ENCODE measurements around the gene CASP12. TPM values are rescaled to one million over a fixed set of nuclear protein-coding genes. Genes with fewer than 3 reads are reported as not detected.

CASP12 gene
- total RNA-seq, 4 donors from 2014 or later, result 0.64 to 1.1 (median 0.84) TPM; not detected in 1

- no peak for DNase-seq (ENCODE audit: low spot score in 2 of 2)
- TF ChIP-seq POLR2A (IDR thresholded peaks at IDR 0.05), result no peak
- TF ChIP-seq, protein P1, sequence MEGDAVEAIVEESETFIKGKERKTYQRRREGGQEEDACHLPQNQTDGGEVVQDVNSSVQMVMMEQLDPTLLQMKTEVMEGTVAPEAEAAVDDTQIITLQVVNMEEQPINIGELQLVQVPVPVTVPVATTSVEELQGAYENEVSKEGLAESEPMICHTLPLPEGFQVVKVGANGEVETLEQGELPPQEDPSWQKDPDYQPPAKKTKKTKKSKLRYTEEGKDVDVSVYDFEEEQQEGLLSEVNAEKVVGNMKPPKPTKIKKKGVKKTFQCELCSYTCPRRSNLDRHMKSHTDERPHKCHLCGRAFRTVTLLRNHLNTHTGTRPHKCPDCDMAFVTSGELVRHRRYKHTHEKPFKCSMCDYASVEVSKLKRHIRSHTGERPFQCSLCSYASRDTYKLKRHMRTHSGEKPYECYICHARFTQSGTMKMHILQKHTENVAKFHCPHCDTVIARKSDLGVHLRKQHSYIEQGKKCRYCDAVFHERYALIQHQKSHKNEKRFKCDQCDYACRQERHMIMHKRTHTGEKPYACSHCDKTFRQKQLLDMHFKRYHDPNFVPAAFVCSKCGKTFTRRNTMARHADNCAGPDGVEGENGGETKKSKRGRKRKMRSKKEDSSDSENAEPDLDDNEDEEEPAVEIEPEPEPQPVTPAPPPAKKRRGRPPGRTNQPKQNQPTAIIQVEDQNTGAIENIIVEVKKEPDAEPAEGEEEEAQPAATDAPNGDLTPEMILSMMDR (IDR thresholded peaks at IDR 0.05), result no peak
- intact Hi-C loops (cut with DNase I; ENCODE audit: low total_unique reads), result no loop called here
- no peak overlapping the region for H3K4me3 ChIP-seq (ENCODE audit: low read depth, poor library complexity, severe bottlenecking)
These were observed 30.6 kb upstream of the CASP12 start for GRCh38 chr11:104928811-104929210.

DNA sequence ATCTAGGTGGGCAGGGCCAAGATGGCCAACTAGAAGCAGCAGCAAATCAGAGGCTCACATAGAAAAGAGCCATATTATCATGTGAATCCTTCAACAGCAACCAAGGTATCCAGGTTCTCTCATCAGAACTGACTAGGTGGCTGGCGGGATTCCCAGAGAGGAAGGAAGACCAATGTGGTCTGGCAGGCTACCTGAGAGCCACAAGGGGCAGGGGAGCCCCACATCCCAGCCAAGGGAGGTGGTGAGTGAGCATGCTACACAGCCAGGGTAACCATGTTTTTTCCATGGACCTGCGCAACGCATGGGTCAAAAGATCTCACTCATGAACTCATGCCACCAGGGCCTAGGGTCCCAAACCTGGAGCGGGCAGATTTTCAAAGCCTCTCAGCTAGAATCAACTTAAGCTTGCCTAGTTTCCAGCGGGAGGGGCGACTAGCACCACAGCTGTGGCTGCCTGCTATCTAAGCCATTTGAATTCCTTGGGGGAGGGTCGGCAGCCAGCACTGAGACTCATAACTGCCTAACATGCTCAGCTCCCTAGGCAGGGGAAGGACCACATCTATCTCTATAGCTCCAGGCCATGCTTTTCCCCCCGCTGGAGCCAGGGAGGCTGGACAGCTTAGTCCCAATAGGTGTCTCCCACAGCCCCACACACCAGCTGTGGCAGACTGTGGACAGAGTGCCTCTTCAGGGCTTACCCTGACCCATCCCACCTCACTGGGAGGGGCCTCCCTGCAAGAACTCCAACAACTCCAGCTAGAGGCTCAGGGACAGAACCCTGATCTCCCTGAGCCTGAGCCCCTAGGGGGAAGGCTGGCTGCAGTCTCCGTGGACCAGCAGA, 28.7 kb upstream of the CASP12 start:
- WGBS, 2 donors, result 73 to 92% methylated on average over 7 to 8 of the region's 9 CpGs
- H3K4me3 ChIP-seq (ENCODE audit: low read depth, poor library complexity, severe bottlenecking), result no peak overlapping the region
- intact Hi-C loops (cut with DNase I; ENCODE audit: low total_unique reads), result no loop called here
- TF ChIP-seq, protein P1 (IDR thresholded peaks at IDR 0.05), result no peak
- TF ChIP-seq POLR2A (IDR thresholded peaks at IDR 0.05), result no peak
- no peak for DNase-seq (ENCODE audit: low spot score in 2 of 2)

GRCh38 chr11:104925850-104926249, 27.6 kb upstream of the CASP12 start:
- intact Hi-C loops (cut with DNase I; ENCODE audit: low total_unique reads), result no loop called here
- no peak overlapping the region for H3K4me3 ChIP-seq (ENCODE audit: low read depth, poor library complexity, severe bottlenecking)
- WGBS, 2 donors, result 94 to 96% methylated on average over 6 of the region's 6 CpGs
- no peak for DNase-seq (ENCODE audit: low spot score in 2 of 2)
- TF ChIP-seq, protein P1 (IDR thresholded peaks at IDR 0.05), result no peak
- TF ChIP-seq POLR2A (IDR thresholded peaks at IDR 0.05), result no peak

- intact Hi-C loops (cut with DNase I; ENCODE audit: low total_unique reads), result no loop called here
- WGBS, 2 donors, result 17 to 22% methylated on average over 6 of the region's 6 CpGs
- no peak for DNase-seq (ENCODE audit: low spot score in 2 of 2)
- no peak for TF ChIP-seq POLR2A (IDR thresholded peaks at IDR 0.05)
- TF ChIP-seq, protein P1 (IDR thresholded peaks at IDR 0.05), result no peak
- H3K4me3 ChIP-seq (ENCODE audit: low read depth, poor library complexity, severe bottlenecking), result no peak overlapping the region
These were observed 20.0 kb upstream of the CASP12 start for GRCh38 chr11:104918113-104918824.

GRCh38 chr11:104917271-104918112, 19.2 kb upstream of the CASP12 start:
- 26% methylated on average over 4 of the region's 4 CpGs for WGBS, 2 donors
- H3K4me3 ChIP-seq (ENCODE audit: low read depth, poor library complexity, severe bottlenecking), result no peak overlapping the region
- no peak for TF ChIP-seq POLR2A (IDR thresholded peaks at IDR 0.05)
- TF ChIP-seq, protein P1 (IDR thresholded peaks at IDR 0.05), result no peak
- no peak for DNase-seq (ENCODE audit: low spot score in 2 of 2)
- intact Hi-C loops (cut with DNase I; ENCODE audit: low total_unique reads), result no loop called here
